Measurements from ENCODE around the gene IFT57.

DNA sequence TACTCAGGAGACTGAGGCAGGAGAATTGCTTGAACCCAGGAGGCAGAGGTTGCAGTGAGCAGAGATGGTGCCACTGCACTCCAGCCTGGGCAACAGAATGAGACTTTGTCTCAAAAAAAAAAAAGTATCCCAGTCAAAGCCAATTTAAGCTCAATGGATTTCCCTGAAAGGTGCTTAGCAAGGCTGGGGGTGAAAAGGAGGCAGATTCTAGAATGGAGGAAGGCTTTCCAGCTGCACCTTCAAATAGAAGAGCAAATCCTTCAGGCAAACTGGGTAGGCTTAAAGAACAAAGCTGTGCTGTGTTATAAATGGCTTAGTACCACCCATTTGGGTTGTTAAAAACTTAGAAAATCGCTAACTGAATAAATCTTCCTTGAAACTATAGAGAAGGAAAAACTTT is 3.0 kb upstream of the IFT57 start:
- TF ChIP-seq, protein P1, sequence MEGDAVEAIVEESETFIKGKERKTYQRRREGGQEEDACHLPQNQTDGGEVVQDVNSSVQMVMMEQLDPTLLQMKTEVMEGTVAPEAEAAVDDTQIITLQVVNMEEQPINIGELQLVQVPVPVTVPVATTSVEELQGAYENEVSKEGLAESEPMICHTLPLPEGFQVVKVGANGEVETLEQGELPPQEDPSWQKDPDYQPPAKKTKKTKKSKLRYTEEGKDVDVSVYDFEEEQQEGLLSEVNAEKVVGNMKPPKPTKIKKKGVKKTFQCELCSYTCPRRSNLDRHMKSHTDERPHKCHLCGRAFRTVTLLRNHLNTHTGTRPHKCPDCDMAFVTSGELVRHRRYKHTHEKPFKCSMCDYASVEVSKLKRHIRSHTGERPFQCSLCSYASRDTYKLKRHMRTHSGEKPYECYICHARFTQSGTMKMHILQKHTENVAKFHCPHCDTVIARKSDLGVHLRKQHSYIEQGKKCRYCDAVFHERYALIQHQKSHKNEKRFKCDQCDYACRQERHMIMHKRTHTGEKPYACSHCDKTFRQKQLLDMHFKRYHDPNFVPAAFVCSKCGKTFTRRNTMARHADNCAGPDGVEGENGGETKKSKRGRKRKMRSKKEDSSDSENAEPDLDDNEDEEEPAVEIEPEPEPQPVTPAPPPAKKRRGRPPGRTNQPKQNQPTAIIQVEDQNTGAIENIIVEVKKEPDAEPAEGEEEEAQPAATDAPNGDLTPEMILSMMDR (IDR thresholded peaks at IDR 0.05; ENCODE audit: low read length) = no peak
- no peak for TF ChIP-seq EZH2 (optimal IDR thresholded peaks at IDR 0.05; ENCODE audit: low read depth, low read length)
